ENCODE measurements around the gene RNF112. TPM values are rescaled to one million over a fixed set of nuclear protein-coding genes. Genes with fewer than 3 reads are reported as not detected.

Gene RNF112
- total RNA-seq, 1 experiment from 2014 or later, result 0.81 TPM

- Histone ChIP-seq H2BK20ac (ENCODE audit: low read depth, low read length, poor library complexity, severe bottlenecking) (no peak overlapping the region), H2BK12ac (ENCODE audit: insufficient read length, low read depth, low read length) (no peak overlapping the region), H3K27me3 (ENCODE audit: insufficient read depth, low read length) (no peaks in the 10 kb centered on the region), H2BK15ac (ENCODE audit: low read depth, low read length) (no peak overlapping the region), H3K79me1 (ENCODE audit: insufficient read depth, low read depth, low read length, poor library complexity, severe bottlenecking) (no peaks in the 10 kb centered on the region), H3K9me3 (ENCODE audit: control insufficient read depth, low read depth, low read length) (no peaks in the 10 kb centered on the region), H3K18ac (ENCODE audit: insufficient read length, low read depth, low read length) (no peak overlapping the region), H4K91ac (ENCODE audit: insufficient read length, low read depth, low read length) (no peak overlapping the region), H3K9ac (ENCODE audit: extremely low read depth, insufficient read length, low read length) (no peak overlapping the region), H2BK5ac (ENCODE audit: insufficient read length, low read length) (no peak overlapping the region), H3K23me2 (ENCODE audit: insufficient read length, low read depth, low read length, poor library complexity, severe bottlenecking) (no peaks in the 10 kb centered on the region), H3K14ac (ENCODE audit: insufficient read depth, low read length) (no peak overlapping the region), H2AK5ac (ENCODE audit: insufficient read length, low read length) (no peak overlapping the region), H3K79me2 (ENCODE audit: insufficient read depth, low read length) (no peaks in the 10 kb centered on the region), H4K5ac (ENCODE audit: insufficient read length, low read depth, low read length) (no peak overlapping the region), H3K56ac (ENCODE audit: insufficient read length, low read depth, low read length) (no peak overlapping the region), H3K4ac (ENCODE audit: low read depth, low read length) (no peak overlapping the region), H4K20me1 (ENCODE audit: control insufficient read depth, insufficient read depth, insufficient read length) (no peaks in the 10 kb centered on the region), H3K27ac (ENCODE audit: insufficient read length, low read depth, low read length) (no peak overlapping the region), H2AFZ (ENCODE audit: low read length) (no peak overlapping the region), H3K4me1 (ENCODE audit: insufficient read depth, low read length) (no peaks in the 10 kb centered on the region), H2BK120ac (ENCODE audit: low read depth, low read length, poor library complexity, severe bottlenecking) (no peak overlapping the region), H3K23ac (ENCODE audit: insufficient read length, low read depth, low read length) (no peak overlapping the region), H4K8ac (replicated peaks; ENCODE audit: insufficient read length, low read depth, low read length) (no peak overlapping the region), H3K4me2 (ENCODE audit: insufficient read depth, insufficient read length, low read length) (no peak overlapping the region), H3T11ph (ENCODE audit: low read length) (no peak overlapping the region)
- Mint-ChIP-seq H3K4me1 (peaks cover 15 to 21% of the 10 kb centered on the region in 2 experiments), H3K27ac (no peak overlapping the region), H3K36me3 (ENCODE audit: insufficient read depth in 1 of 3, low read depth in 3 of 3) (no peaks in the 10 kb centered on the region; a peak in 1 of 7 replicates), H3K4me3 (no peak overlapping the region), H3K27me3 (ENCODE audit: low read depth) (peaks cover 5% of the 10 kb centered on the region), H3K9me3 (no peaks in the 10 kb centered on the region)
- no peak for TF ChIP-seq CTCF (conservative IDR thresholded peaks at IDR 0.05)
- WGBS (ENCODE audit: extremely low coverage, insufficient read length, low lambda C conversion rate), result no CpG with 5 or more reads among the region's 10 CpGs
- DNase-seq, result no peak
Measured at GRCh38 chr17:19407601-19408345, 3.3 kb upstream of the RNF112 start.

Data from H9 (cell line).